Testis (tissue), 2 donors: ENCODE measurements around the gene C4A.

ENCODE experiments used
- POLR2A ChIP-seq: fragments of 450-650 bp; IDR thresholded peaks from one replicate; pipeline ENCODE4 v1.6.1; 2017; ENCODE audit warnings: antibody characterized with exemption, mild to moderate bottlenecking, moderate library complexity
- TF ChIP-seq, protein P1 (sequence below), 3 experiments: fragments of 450-650 bp in 2 of 3; fragments of 200-600 bp in 1 of 3; sonication (generic) in 1 of 3; IDR thresholded peaks; one replicate each; pipeline ENCODE4 v1.5.1; 2016 to 2019; ENCODE audit warnings: antibody characterized with exemption in 3 of 3, mild to moderate bottlenecking in 2 of 3, moderate library complexity in 1 of 3

DNA sequence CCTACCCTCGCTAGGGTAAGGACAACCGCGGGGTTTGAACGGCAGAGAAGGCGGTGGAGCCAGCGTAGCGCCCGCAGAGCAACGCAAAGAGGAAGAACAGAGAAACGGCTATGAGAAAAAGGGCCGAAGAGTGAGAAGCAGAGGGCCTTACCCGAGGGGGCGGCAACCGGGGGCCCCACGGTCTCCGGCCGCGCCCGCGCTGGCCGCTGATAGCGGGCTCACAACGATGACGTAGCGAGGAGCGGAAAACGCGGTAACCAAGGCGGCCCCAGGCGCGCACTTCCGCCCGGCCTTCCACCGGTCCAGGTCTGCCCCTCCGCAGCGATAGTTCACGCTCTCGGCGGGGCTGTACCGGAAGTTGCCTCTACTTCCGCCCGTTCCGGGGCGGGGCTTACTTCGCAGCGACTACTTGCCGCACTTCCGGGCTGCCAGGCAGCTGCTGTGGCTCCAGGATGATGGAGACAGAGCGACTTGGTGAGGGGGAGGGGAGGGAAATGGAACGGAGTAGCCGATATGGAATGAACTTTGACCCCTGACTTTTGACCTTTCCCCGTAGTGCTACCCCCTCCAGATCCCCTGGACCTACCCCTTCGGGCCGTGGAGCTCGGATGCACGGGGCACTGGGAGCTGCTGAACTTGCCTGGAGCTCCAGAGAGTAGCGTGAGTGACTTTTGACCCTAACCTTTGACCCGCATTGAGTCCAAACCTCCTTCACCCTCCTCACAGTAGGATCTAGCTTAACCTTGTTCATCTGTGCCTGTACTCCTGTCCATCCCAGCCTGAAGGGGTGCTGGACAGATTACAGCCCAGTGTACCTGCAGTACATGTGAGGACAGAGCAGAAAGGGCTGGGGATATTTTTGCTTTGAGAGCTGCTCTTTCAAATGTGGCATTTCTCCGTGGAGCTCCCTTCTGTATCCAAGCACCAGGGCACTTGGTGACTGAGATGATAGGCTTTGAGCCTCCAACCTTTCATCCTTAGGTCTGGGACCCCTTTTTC, 22.8 kb upstream of the C4A start, which contains the start of the genes NELFE and SKIC2:
- TF ChIP-seq, protein P1, sequence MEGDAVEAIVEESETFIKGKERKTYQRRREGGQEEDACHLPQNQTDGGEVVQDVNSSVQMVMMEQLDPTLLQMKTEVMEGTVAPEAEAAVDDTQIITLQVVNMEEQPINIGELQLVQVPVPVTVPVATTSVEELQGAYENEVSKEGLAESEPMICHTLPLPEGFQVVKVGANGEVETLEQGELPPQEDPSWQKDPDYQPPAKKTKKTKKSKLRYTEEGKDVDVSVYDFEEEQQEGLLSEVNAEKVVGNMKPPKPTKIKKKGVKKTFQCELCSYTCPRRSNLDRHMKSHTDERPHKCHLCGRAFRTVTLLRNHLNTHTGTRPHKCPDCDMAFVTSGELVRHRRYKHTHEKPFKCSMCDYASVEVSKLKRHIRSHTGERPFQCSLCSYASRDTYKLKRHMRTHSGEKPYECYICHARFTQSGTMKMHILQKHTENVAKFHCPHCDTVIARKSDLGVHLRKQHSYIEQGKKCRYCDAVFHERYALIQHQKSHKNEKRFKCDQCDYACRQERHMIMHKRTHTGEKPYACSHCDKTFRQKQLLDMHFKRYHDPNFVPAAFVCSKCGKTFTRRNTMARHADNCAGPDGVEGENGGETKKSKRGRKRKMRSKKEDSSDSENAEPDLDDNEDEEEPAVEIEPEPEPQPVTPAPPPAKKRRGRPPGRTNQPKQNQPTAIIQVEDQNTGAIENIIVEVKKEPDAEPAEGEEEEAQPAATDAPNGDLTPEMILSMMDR (IDR thresholded peaks at IDR 0.05), result peak in 1 of 3 experiments; percentile 6
- TF ChIP-seq POLR2A, result peak; percentile 26
